Left lung (tissue), 10 donors: Measurements from ENCODE around the gene SLC44A3. TPM values are rescaled to one million over a fixed set of nuclear protein-coding genes. Genes with fewer than 3 reads are reported as not detected.

Experiments
- ATAC-seq: fragments of 200-7000 bp; cut with Tn5 transposase; one replicate; pipeline ENCODE4 v1.9.1; 2020; ENCODE audit warnings: moderate library complexity
- DNase-seq, 4 donors: peaks; one replicate each; pipeline ENCODE4 v3.0.0-alpha.2; 2013 to 2020
- H3K27ac ChIP-seq, 2 donors: fragments of 200-600 bp; sonication (generic) in 1 of 2; one replicate each; pipeline versions ENCODE4 v1.5.0 to v1.8.0; 2020 to 2021
- H3K27me3 ChIP-seq, 2 donors: fragments of 200-600 bp; sonication (generic) in 1 of 2; one replicate each; pipeline versions ENCODE4 v1.5.0 to v1.8.0; 2020 to 2021
- H3K36me3 ChIP-seq, 2 donors: fragments of 200-600 bp; sonication (generic) in 1 of 2; one replicate each; pipeline versions ENCODE4 v1.5.0 to v1.8.0; 2020 to 2021
- H3K4me1 ChIP-seq, 2 donors: fragments of 200-600 bp; one replicate each; pipeline ENCODE4 v1.8.0; 2021
- H3K4me3 ChIP-seq, 2 donors: fragments of 200-600 bp; sonication (generic) in 1 of 2; one replicate each; pipeline versions ENCODE4 v1.5.0 to v1.8.0; 2020 to 2021; ENCODE audit warnings: mild to moderate bottlenecking in 1 of 2
- H3K9me3 ChIP-seq, 2 donors: fragments of 200-600 bp; sonication (generic) in 1 of 2; one replicate each; pipeline versions ENCODE4 v1.5.0 to v1.8.0; 2020 to 2021
- CTCF ChIP-seq, 2 donors: fragments of 200-600 bp; sonication (generic) in 1 of 2; IDR thresholded peaks; one replicate each; pipeline versions ENCODE4 v1.5.0 to v1.8.0; 2021; ENCODE audit warnings: antibody characterized with exemption in 2 of 2
- intact Hi-C, 2 donors: fragments of 100-400 bp; cut with DNase I; formaldehyde crosslinking; loops; one replicate each; pipeline versions ENCODE4 v1.11.2 to v1.14.2; 2022
- polyA plus RNA-seq, 6 donors: library from polyadenylated mRNA; unstranded; fragments of 120-200 nt; gene quantifications; one replicate each; pipeline ENCODE4 v1.2.1, GENCODE V29; 2013; ENCODE audit not compliant: insufficient read length in 6 of 6
- total RNA-seq, 2 donors: library from RNA; stranded (reverse); fragmentation: NEBNext Ultra II Directional; extraction: Animal tissue kit (Norgen Biotek cat#: 25700); gene quantifications; one replicate each; pipeline ENCODE4 v1.2.1, GENCODE V29; 2021
- donor health status: DM: no; HTN: yes; CAD: no.
- donor health status: DM: no; HTN: no; CAD: no.

The SLC44A3 gene
- total and polyA plus RNA-seq, 8 donors, result 14.1 to 49.9 (median 37.6) TPM

GRCh38 chr1:94865360-94865759 lies 45.2 kb downstream of the SLC44A3 start:
- intact Hi-C loops, result no loop called here
- Histone ChIP-seq H3K4me1 (peaks cover 24 to 32% of the 10 kb centered on the region in 2 donors), H3K27me3 (no peaks in the 10 kb centered on the region), H3K36me3 (no peaks in the 10 kb centered on the region), H3K4me3 (no peak overlapping the region), H3K9me3 (no peaks in the 10 kb centered on the region), H3K27ac (peak overlapping the region; percentile 75 to 92)
- DNase-seq (peak in 1 of 4 donors; percentile 23), ATAC-seq (no peak)
- no peak for TF ChIP-seq CTCF (IDR thresholded peaks at IDR 0.05)

GRCh38 chr1:94866164-94866807 lies 46.1 kb downstream of the SLC44A3 start:
- H3K4me3 ChIP-seq, result no peak overlapping the region
- no peaks in the 10 kb centered on the region for H3K27me3 ChIP-seq
- ATAC-seq (no peak), DNase-seq (no peak)
- H3K9me3 ChIP-seq, result no peaks in the 10 kb centered on the region
- TF ChIP-seq CTCF (IDR thresholded peaks at IDR 0.05), result no peak
- peaks cover 24 to 32% of the 10 kb centered on the region in 2 donors for H3K4me1 ChIP-seq
- peak overlapping the region in 1 of 2 donors; percentile 92 for H3K27ac ChIP-seq
- H3K36me3 ChIP-seq, result no peaks in the 10 kb centered on the region
- intact Hi-C loops, result no loop called here

GRCh38 chr1:94871031-94871430 lies 50.9 kb downstream of the SLC44A3 start:
- Histone ChIP-seq H3K9me3 (no peaks in the 10 kb centered on the region), H3K4me3 (no peak overlapping the region), H3K27ac (no peak overlapping the region), H3K27me3 (no peaks in the 10 kb centered on the region), H3K4me1 (no peaks in the 10 kb centered on the region), H3K36me3 (no peaks in the 10 kb centered on the region)
- DNase-seq (no peak), ATAC-seq (no peak)
- intact Hi-C loops, result no loop called here
- TF ChIP-seq CTCF (IDR thresholded peaks at IDR 0.05), result no peak

- TF ChIP-seq CTCF (IDR thresholded peaks at IDR 0.05), result no peak
- DNase-seq, result no peak
Observed at GRCh38 chr1:94872771-94873495, 52.8 kb downstream of the SLC44A3 start.

GRCh38 chr1:94873520-94874351 lies 53.6 kb downstream of the SLC44A3 start:
- Histone ChIP-seq H3K36me3 (no peaks in the 10 kb centered on the region), H3K27ac (no peak overlapping the region), H3K27me3 (no peaks in the 10 kb centered on the region), H3K4me3 (no peak overlapping the region), H3K9me3 (no peaks in the 10 kb centered on the region), H3K4me1 (no peaks in the 10 kb centered on the region)
- ATAC-seq (peak; percentile 30), DNase-seq (no peak)
- TF ChIP-seq CTCF (IDR thresholded peaks at IDR 0.05), result no peak
- intact Hi-C loops, result no loop called here

More at GRCh38 chr1:94872771-94873495, 52.8 kb downstream of the SLC44A3 start:
- intact Hi-C loops, result no loop called here
- Histone ChIP-seq H3K36me3 (no peaks in the 10 kb centered on the region), H3K27me3 (no peaks in the 10 kb centered on the region), H3K4me1 (no peaks in the 10 kb centered on the region), H3K4me3 (no peak overlapping the region), H3K27ac (no peak overlapping the region), H3K9me3 (no peaks in the 10 kb centered on the region)
- no peak for ATAC-seq
